Fibroblast of the conjunctiva (primary cell): ENCODE results near the gene IGFL1.
"Not testable (repeated sequence)": the region's sequence is repeated elsewhere in the genome, so short reads cannot be mapped to it uniquely, and the experiment has no call there.

ENCODE experiments used
- DNase-seq: peaks from one replicate; pipeline ENCODE4 v3.0.0-alpha.2; 2010; ENCODE audit warnings: low read depth

IGFL1 gene

DNA sequence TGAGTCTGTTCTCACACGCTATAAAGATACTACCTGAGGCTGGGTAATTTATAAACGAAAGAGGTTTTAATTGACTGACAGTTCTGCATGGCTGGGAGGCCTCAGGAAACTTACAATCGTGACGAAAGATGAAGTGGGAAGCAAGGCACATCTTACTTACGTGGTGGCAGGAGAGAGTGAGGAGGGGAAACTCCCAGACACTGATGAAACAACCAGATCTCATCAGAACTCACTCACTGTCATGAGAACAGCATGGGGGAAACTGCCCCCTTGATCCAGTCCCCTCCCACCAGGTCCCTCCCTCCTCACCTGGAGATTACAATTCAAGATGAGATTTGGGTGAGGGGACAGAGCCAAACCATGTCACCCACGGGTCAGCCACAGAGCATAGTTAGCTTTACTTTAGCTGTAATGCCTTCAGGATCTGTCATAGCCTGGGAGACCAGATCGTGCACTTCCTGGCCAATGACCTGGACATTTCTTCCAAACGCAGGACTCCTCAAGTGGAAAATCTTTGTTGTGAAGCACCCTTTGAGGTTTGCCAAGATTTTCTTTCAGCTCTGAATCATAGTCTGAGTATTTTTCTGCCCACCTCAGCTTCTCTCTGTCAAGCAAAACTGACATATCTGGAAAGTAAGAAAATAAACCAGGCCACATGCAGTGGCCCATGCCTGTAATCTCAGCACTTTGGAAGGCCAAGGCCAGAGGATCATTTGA, 42.1 kb downstream of the IGFL1 start:
- DNase-seq: no peak

GRCh38 chr19:46273931-46274330, 44.4 kb downstream of the IGFL1 start:
- DNase-seq: not testable (repeated sequence)

- no peak for DNase-seq
Observed at GRCh38 chr19:46279177-46279576, 49.6 kb downstream of the IGFL1 start.
